HG02884 (cell line): ENCODE measurements around the gene SEC61A2.
"Not testable (repeated sequence)": the region's sequence is repeated elsewhere in the genome, so short reads cannot be mapped to it uniquely, and the experiment has no call there.

ENCODE experiments used
- ATAC-seq: cut with Tn5 transposase; IDR thresholded peaks from one replicate; pipeline ENCODE4 v1.9.1; 2021; ENCODE audit warnings: mild to moderate bottlenecking, moderate library complexity; ENCODE audit not compliant: unreplicated experiment

SEC61A2 gene

GRCh38 chr10:12158111-12158510 lies 28.6 kb downstream of the SEC61A2 start:
- no peak for ATAC-seq

- ATAC-seq = no peak
These were observed 31.2 kb downstream of the SEC61A2 start for GRCh38 chr10:12160664-12161063.

GRCh38 chr10:12162927-12163326 lies 33.5 kb downstream of the SEC61A2 start:
- ATAC-seq = no peak

- ATAC-seq = no peak
These were observed 34.6 kb downstream of the SEC61A2 start for GRCh38 chr10:12164085-12164484.

- ATAC-seq = no peak
These were observed 35.6 kb downstream of the SEC61A2 start for GRCh38 chr10:12165036-12165435.

GRCh38 chr10:12165999-12166775 lies 36.7 kb downstream of the SEC61A2 start:
- ATAC-seq = no peak

GRCh38 chr10:12171512-12171911 lies 42.0 kb downstream of the SEC61A2 start:
- ATAC-seq = not testable (repeated sequence)

- no peak for ATAC-seq
These were observed 48.2 kb downstream of the SEC61A2 start for GRCh38 chr10:12177642-12178041.

GRCh38 chr10:12179606-12180170 lies 50.2 kb downstream of the SEC61A2 start:
- no peak for ATAC-seq

GRCh38 chr10:12180221-12180974 lies 50.9 kb downstream of the SEC61A2 start:
- ATAC-seq = no peak

- ATAC-seq = no peak
These were observed 51.7 kb downstream of the SEC61A2 start for GRCh38 chr10:12181065-12181775.

- ATAC-seq = no peak
These were observed 54.7 kb downstream of the SEC61A2 start for GRCh38 chr10:12184165-12184564.

- ATAC-seq = no peak
These were observed 56.8 kb downstream of the SEC61A2 start for GRCh38 chr10:12186323-12186722.

- no peak for ATAC-seq
These were observed 57.9 kb downstream of the SEC61A2 start for GRCh38 chr10:12187321-12187905.

- ATAC-seq = no peak
These were observed 59.2 kb downstream of the SEC61A2 start for GRCh38 chr10:12188656-12189055.

- ATAC-seq = no peak
These were observed 59.9 kb downstream of the SEC61A2 start for GRCh38 chr10:12189426-12189825.

- ATAC-seq = no peak
These were observed 62.2 kb downstream of the SEC61A2 start for GRCh38 chr10:12191715-12192114.

GRCh38 chr10:12193193-12193592 lies 63.7 kb downstream of the SEC61A2 start:
- ATAC-seq = no peak

GRCh38 chr10:12194752-12195271 lies 65.3 kb downstream of the SEC61A2 start:
- ATAC-seq = no peak

GRCh38 chr10:12195281-12195602 lies 65.8 kb downstream of the SEC61A2 start:
- no peak for ATAC-seq
